HAP-1 (cell line): ENCODE results near the gene EIF4A2.
A peak's percentile ranks its signal among the peaks of the same experiment; 100 is the strongest.
"Not testable (repeated sequence)": the region's sequence is repeated elsewhere in the genome, so short reads cannot be mapped to it uniquely, and the experiment has no call there.

ENCODE experiments used
- DNase-seq, 2 experiments: peaks; one replicate each; pipeline ENCODE4 v3.0.0-alpha.2; 2016 to 2020; ENCODE audit warnings: low spot score in 2 of 2
- H3K27me3 ChIP-seq: fragments of 250-450 bp; sonication (Bioruptor Pico); 2 replicates; pipeline ENCODE4 v1.5.1; 2020; ENCODE audit warnings: low read depth, mild to moderate bottlenecking, moderate library complexity
- H3K36me3 ChIP-seq: fragments of 250-450 bp; sonication (Bioruptor Pico); replicated peaks from 2 replicates; pipeline ENCODE4 v1.5.1; 2020; ENCODE audit warnings: mild to moderate bottlenecking
- H3K4me1 ChIP-seq: fragments of 250-450 bp; sonication (Bioruptor Pico); 2 replicates; pipeline ENCODE4 v1.5.1; 2020; ENCODE audit warnings: mild to moderate bottlenecking
- H3K4me3 ChIP-seq: fragments of 250-450 bp; sonication (Bioruptor Pico); 2 replicates; pipeline ENCODE4 v1.5.1; 2020; ENCODE audit warnings: mild to moderate bottlenecking, moderate library complexity
- H3K9me3 ChIP-seq: fragments of 250-450 bp; sonication (Bioruptor Pico); 2 replicates; pipeline ENCODE4 v1.5.1; 2020; ENCODE audit warnings: mild to moderate bottlenecking, moderate library complexity
- in situ Hi-C: fragments of 300-500 bp; cut with MboI; formaldehyde crosslinking; loops from 3 replicates; pipeline ENCODE4 v1.14.3; 2020; ENCODE audit warnings: low sequenced_read_pairs, inconsistent platforms, mixed read lengths

EIF4A2 gene

GRCh38 chr3:186788482-186789370 is 5.3 kb downstream of the EIF4A2 start:
- Histone ChIP-seq H3K9me3 (no peaks in the 10 kb centered on the region; the same call in 1 of the 2 replicates), H3K27me3 (no peaks in the 10 kb centered on the region), H3K4me1 (peaks cover 32% of the 10 kb centered on the region), H3K4me3 (no peak overlapping the region), H3K36me3 (peaks cover 97% of the 10 kb centered on the region)
- no peak for DNase-seq
- in situ Hi-C loops, result no loop called here

DNA sequence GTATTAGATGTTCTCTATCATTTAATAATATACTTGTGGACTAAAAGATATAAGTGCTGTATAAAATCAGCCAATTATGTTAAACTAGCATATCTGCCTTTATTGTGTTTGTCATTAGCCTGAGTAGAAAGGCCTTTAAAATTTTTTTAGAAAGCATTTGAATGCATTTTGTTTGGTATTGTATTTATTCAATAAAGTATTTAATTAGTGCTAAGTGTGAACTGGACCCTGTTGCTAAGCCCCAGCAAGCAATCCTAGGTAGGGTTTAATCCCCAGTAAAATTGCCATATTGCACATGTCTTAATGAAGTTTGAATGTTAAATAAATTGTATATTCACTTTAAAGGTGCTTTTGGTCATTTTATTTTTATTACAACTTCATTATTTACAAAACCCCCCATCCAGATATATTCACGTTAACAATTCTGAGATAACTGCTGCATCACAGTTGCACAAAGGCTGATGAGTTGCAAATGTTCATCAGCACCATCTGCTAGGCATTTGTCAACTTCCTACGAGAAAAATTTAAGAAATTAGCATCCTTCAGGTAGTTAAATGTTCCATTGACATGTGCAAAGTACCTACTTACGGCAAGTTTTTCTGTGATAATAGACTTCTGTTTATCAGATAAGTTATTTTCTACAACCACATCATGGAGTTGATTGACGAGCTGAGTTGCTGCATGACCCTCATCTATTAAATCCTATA is 6.3 kb downstream of the EIF4A2 start:
- peak in 1 of 2 experiments; percentile 43 for DNase-seq
- peaks cover 96% of the 10 kb centered on the region for H3K36me3 ChIP-seq
- H3K27me3 ChIP-seq, result no peaks in the 10 kb centered on the region
- H3K4me3 ChIP-seq, result no peak overlapping the region
- H3K9me3 ChIP-seq, result no peaks in the 10 kb centered on the region
- in situ Hi-C loops, result no loop called here
- H3K4me1 ChIP-seq, result peaks cover 32% of the 10 kb centered on the region

DNA sequence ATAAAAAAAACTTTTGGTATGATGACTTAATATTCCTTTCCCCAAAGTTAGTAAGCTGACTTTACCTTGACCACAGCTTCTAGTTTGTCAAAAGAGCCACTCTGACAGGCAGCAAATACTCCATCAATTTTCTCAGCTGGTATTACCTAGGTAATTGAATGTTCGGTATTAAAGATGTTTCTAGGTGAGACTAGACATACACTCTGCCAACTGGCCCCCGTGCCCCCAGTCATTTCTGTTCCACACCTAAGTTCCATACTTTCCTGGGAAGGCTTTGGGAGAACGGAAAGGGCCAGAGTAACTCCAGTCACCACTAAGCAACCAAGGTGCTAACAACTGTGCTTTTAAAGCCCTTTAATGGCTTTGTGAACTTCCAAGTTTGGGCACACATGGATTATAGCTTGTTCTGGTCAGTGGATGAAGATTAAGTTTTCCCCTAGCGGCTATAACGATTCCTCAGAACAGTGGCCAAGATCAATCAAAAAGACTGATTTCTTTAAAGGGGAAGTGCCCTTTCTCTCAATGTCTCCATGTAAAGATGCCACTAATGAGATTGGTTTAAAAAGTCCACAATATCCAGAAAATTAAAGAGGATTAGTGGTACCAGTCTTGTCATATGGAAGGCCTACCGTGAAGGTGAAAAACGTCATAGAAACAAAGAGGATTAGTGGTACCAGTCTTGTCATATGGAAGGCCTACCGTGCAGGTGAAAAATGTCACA is 7.0 kb downstream of the EIF4A2 start:
- H3K4me3 ChIP-seq, result no peak overlapping the region
- H3K9me3 ChIP-seq, result no peaks in the 10 kb centered on the region
- peaks cover 96% of the 10 kb centered on the region for H3K36me3 ChIP-seq
- H3K27me3 ChIP-seq, result no peaks in the 10 kb centered on the region
- in situ Hi-C loops, result no loop called here
- peak; percentile 52 to 67 for DNase-seq
- peaks cover 28% of the 10 kb centered on the region for H3K4me1 ChIP-seq

GRCh38 chr3:186798239-186798874 is 15.0 kb downstream of the EIF4A2 start:
- H3K4me3 ChIP-seq, result no peak overlapping the region
- no peaks in the 10 kb centered on the region for H3K4me1 ChIP-seq
- peaks cover 87% of the 10 kb centered on the region for H3K36me3 ChIP-seq
- in situ Hi-C loops, result no loop called here
- H3K9me3 ChIP-seq, result no peaks in the 10 kb centered on the region
- H3K27me3 ChIP-seq, result no peaks in the 10 kb centered on the region
- DNase-seq, result no peak

DNA sequence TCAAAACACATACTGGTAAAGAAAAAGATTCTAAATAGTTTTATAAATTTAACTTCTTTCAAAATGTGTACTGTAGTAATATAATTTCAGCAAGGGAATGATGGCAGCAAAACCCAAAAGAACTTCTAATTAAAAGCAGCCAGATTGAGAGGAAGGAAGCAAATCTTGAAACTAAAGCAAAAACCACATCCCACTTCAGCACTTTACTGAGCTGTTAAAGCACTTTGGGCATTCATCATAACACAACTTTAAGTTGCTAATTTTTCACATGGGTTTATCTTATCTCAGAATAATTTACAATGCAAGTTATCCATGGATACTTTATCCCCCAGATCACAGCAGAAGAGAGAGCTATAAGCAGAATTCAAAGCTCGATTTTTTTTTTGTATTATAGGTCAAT is 16.9 kb downstream of the EIF4A2 start:
- peaks cover 82% of the 10 kb centered on the region for H3K36me3 ChIP-seq
- DNase-seq, result no peak
- in situ Hi-C loops, result no loop called here

GRCh38 chr3:186802701-186803100 is 19.3 kb downstream of the EIF4A2 start:
- H3K27me3 ChIP-seq, result no peaks in the 10 kb centered on the region
- DNase-seq, result no peak
- peaks cover 7% of the 10 kb centered on the region for H3K4me1 ChIP-seq
- no peak overlapping the region for H3K4me3 ChIP-seq
- in situ Hi-C loops, result no loop called here
- H3K9me3 ChIP-seq, result no peaks in the 10 kb centered on the region
- peaks cover 60% of the 10 kb centered on the region for H3K36me3 ChIP-seq

More for the DNA sequence above, 16.9 kb downstream of the EIF4A2 start:
- no peaks in the 10 kb centered on the region for H3K9me3 ChIP-seq
- no peaks in the 10 kb centered on the region for H3K27me3 ChIP-seq
- no peak overlapping the region for H3K4me3 ChIP-seq
- H3K4me1 ChIP-seq, result no peaks in the 10 kb centered on the region

GRCh38 chr3:186803447-186803846 is 20.1 kb downstream of the EIF4A2 start:
- DNase-seq, H3K4me3 ChIP-seq, H3K9me3 ChIP-seq, in situ Hi-C loops, H3K27me3 ChIP-seq, H3K4me1 ChIP-seq: not testable (repeated sequence)
- peaks cover 53% of the 10 kb centered on the region for H3K36me3 ChIP-seq

GRCh38 chr3:186806089-186807055 is 23.0 kb downstream of the EIF4A2 start, which contains the start of gene RFC4:
RFC4 (minus strand) TSS chr3:186806482; CDS start chr3:186804713, 1,769 bp downstream.
- DNase-seq, result peak; percentile 81 to 91
- Histone ChIP-seq H3K27me3 (no peaks in the 10 kb centered on the region), H3K36me3 (peaks cover 24% of the 10 kb centered on the region), H3K9me3 (no peaks in the 10 kb centered on the region), H3K4me1 (peaks cover 7% of the 10 kb centered on the region), H3K4me3 (peak within 1 kb of the TSS; percentile 71)
- in situ Hi-C loops, result no loop called here

DNA sequence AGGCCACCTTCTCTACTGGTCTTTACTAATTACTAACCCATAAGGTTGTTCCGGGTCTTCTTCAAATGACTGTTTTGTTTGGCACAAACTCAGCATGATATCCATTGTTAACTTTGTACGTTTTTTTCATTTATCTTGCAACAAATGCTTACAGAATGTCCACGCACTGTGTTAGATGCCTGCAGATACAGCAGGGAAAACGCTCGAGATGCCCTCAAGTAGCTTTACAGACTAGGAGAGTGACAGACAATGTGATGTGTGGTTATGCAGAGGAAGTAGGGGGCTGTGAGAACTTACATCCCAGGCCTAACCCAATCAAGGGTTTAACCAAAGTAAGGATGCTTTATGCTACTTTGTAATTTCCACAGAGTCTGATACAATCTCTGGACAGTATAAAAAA is 23.9 kb downstream of the EIF4A2 start:
- no peak for DNase-seq
- in situ Hi-C loops, result no loop called here
- no peaks in the 10 kb centered on the region for H3K27me3 ChIP-seq
- peaks cover 7% of the 10 kb centered on the region for H3K4me1 ChIP-seq
- peak overlapping the region; percentile 71 for H3K4me3 ChIP-seq
- no peaks in the 10 kb centered on the region for H3K9me3 ChIP-seq
- peaks cover 23% of the 10 kb centered on the region for H3K36me3 ChIP-seq

DNA sequence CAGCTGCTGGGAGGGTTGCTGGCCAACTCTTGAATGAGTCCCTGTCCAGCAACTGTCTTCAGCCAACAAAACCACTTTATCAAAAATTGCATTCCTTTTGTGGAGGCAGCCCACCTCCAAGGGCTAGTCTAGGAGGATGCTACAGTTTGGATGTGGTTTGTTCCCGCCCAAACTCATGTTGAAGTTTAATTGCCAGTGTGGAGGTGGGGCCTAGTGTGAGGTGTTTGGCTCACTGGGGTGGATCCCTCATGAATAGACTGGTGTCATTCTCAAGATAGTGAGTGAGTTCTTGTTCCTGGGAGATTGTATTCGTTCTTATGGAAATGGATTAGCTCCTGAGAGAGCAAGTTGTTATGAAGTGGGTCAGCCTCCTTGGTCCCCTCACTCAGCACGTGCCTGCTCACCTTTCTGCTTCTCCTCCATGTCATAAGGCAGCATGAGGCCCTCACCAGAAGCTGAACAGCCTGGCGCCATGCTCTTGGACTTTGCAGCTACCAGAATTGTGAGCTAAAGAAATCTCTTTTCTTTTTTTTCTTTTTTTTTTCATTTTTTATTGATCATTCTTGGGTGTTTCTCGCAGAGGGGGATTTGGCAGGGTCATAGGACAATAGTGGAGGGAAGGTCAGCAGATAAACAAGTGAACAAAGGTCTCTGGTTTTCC is 27.1 kb downstream of the EIF4A2 start:
- H3K36me3 ChIP-seq, result no peaks in the 10 kb centered on the region; the same call in 1 of the 2 replicates

GRCh38 chr3:186811313-186811712 is 27.9 kb downstream of the EIF4A2 start:
- H3K9me3 ChIP-seq, H3K4me3 ChIP-seq, DNase-seq, H3K36me3 ChIP-seq, H3K27me3 ChIP-seq, in situ Hi-C loops: not testable (repeated sequence)
- H3K4me1 ChIP-seq, result peaks cover 14% of the 10 kb centered on the region

More for the DNA sequence above, 27.1 kb downstream of the EIF4A2 start:
- Histone ChIP-seq H3K27me3 (no peaks in the 10 kb centered on the region), H3K9me3 (no peaks in the 10 kb centered on the region), H3K4me1 (peaks cover 10% of the 10 kb centered on the region), H3K4me3 (no peak overlapping the region)
- no peak for DNase-seq
- in situ Hi-C loops, result no loop called here

- in situ Hi-C loops, result no loop called here
Observed at GRCh38 chr3:186814100-186814499, 30.7 kb downstream of the EIF4A2 start.

More at GRCh38 chr3:186814100-186814499, 30.7 kb downstream of the EIF4A2 start:
- Histone ChIP-seq H3K36me3 (no peaks in the 10 kb centered on the region; the same call in 1 of the 2 replicates), H3K4me1 (peaks cover 7% of the 10 kb centered on the region), H3K9me3 (no peaks in the 10 kb centered on the region), H3K27me3 (no peaks in the 10 kb centered on the region), H3K4me3 (no peak overlapping the region)
- no peak for DNase-seq
